DMS 273 treated with DMSO at 0.1 percent for 48 hours (cell line): ENCODE results near the gene ASPSCR1.

Experiments
- DNase-seq: peaks from one replicate; lab custom pipeline; 2025; lab: John Stamatoyannopoulos, UW

Gene ASPSCR1

GRCh38 chr17:82055965-82056728, 78.7 kb downstream of the ASPSCR1 start:
- no peak for DNase-seq

- no peak for DNase-seq
These were observed 79.5 kb downstream of the ASPSCR1 start for GRCh38 chr17:82056729-82057621.

GRCh38 chr17:82058230-82058854, 80.9 kb downstream of the ASPSCR1 start:
- DNase-seq, result no peak

- no peak for DNase-seq
These were observed 81.4 kb downstream of the ASPSCR1 start for GRCh38 chr17:82058855-82059249.

GRCh38 chr17:82059272-82060000, 82.0 kb downstream of the ASPSCR1 start:
- DNase-seq, result peak; percentile 36

- no peak for DNase-seq
These were observed 82.6 kb downstream of the ASPSCR1 start for GRCh38 chr17:82060001-82060380.

- DNase-seq, result no peak
These were observed 83.2 kb downstream of the ASPSCR1 start for GRCh38 chr17:82060614-82061013.

GRCh38 chr17:82061047-82061925, 83.9 kb downstream of the ASPSCR1 start:
- no peak for DNase-seq

- no peak for DNase-seq
These were observed 84.9 kb downstream of the ASPSCR1 start for GRCh38 chr17:82062076-82062983.

- no peak for DNase-seq
These were observed 85.5 kb downstream of the ASPSCR1 start for GRCh38 chr17:82062984-82063368.

GRCh38 chr17:82063424-82064415, 86.3 kb downstream of the ASPSCR1 start:
- DNase-seq, result no peak

- DNase-seq, result no peak
These were observed 87.2 kb downstream of the ASPSCR1 start for GRCh38 chr17:82064433-82065192.

GRCh38 chr17:82065193-82065637, 87.8 kb downstream of the ASPSCR1 start:
- DNase-seq, result no peak

- DNase-seq, result no peak
These were observed 88.3 kb downstream of the ASPSCR1 start, which contains the start of gene DUS1L for GRCh38 chr17:82065638-82066303. Gene DUS1L, minus strand, starts transcription at chr17:82065804. Its CDS starts 745 bp downstream, at chr17:82065059.
